SW480 (cell line): ENCODE data around the gene RNU5B-1.
"Not testable (repeated sequence)": the region's sequence is repeated elsewhere in the genome, so short reads cannot be mapped to it uniquely, and the experiment has no call there.

Experiments
- DNase-seq: peaks from one replicate; pipeline ENCODE4 v3.0.0-alpha.2; 2016; ENCODE audit warnings: low spot score

RNU5B-1 gene

DNA sequence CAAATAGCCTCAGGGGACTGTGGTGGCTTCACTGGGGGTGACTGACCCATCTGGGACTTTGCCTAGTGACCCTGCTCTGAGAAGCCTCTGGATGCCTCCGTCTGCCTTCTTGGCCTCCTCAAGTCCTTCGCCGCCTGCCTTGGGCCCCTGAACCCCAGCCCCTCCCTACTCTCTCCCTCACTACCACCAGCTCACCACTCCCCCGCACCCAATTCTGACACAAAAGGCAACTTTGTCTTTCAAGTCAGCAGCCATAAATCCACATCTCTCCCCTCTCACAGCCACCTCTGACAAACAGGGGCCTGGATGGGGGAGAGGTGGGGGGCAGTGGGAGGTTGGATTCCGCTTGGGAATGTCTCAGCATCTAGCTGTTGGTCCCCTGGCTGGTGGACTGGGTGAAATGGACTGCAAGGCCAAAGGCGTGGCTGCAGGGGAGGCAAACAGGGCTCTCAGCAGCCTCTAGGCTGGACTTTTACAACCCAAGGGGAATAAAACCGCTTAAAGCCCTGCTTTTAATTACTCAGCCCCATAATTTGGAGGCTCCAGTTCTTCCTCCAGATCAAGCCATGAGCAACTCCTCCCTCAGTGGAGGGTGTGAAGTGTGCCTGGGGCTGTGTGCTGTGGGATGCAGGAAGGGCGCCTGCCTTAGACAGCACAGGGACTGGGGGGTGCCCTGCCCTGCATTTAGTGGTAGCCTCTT, 39.9 kb downstream of the RNU5B-1 start:
- no peak for DNase-seq

DNA sequence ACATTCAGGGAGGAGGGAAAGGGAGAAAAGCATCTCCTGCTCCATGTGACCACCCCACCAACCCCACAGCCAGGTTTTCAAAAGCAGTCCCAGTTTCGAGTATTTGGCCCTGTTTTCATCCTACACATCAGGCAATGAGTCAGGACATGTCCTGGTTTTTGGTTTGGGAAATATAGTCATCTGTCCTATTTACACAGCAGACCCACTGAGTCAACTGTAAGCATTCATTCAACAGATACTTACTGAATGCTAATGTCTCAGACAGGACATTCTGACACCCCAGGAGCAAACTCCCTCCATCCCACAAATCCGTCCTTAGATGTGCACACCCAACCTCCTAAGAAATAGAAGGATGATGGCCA, 40.4 kb downstream of the RNU5B-1 start:
- DNase-seq, result no peak

GRCh38 chr15:65346856-65347598, 42.5 kb downstream of the RNU5B-1 start:
- no peak for DNase-seq

DNA sequence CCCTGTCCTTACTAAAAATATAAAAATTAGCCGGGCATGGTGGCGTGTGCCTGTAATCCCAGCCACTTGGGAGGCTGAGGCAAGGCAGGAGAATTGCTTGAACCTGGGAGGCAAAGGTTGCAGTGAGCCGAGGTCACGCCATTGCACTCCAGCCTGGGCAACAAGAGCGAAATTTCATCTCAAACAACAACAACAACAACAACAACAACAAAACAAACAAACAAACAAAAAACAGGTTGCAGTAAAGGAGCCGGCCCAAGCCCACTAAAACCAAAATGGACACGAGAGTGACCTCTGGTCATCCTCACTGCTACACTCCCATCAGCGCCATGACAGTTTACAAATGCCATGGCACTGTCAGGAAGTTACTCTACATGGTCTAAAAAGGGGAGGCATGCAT, 43.3 kb downstream of the RNU5B-1 start:
- DNase-seq, result not testable (repeated sequence)

GRCh38 chr15:65349338-65349737, 44.9 kb downstream of the RNU5B-1 start:
- no peak for DNase-seq

- not testable (repeated sequence) for DNase-seq
Measured at GRCh38 chr15:65351972-65352371, 47.5 kb downstream of the RNU5B-1 start.
